Colonic mucosa (tissue), 4 donors: ENCODE data around the gene MBOAT7. TPM values are rescaled to one million over a fixed set of nuclear protein-coding genes. Genes with fewer than 3 reads are reported as not detected.
"Not testable (repeated sequence)": the region's sequence is repeated elsewhere in the genome, so short reads cannot be mapped to it uniquely, and the experiment has no call there.

Source experiments
- DNase-seq: peaks from one replicate; pipeline ENCODE4 v3.0.0-alpha.2; 2020
- H3K27ac ChIP-seq: fragments of 200-600 bp; one replicate; pipeline ENCODE4 v1.8.0; 2021
- H3K27me3 ChIP-seq: fragments of 200-600 bp; one replicate; pipeline ENCODE4 v1.8.0; 2021
- H3K36me3 ChIP-seq: fragments of 200-600 bp; one replicate; pipeline ENCODE4 v1.8.0; 2021
- H3K4me1 ChIP-seq: fragments of 200-600 bp; one replicate; pipeline ENCODE4 v1.8.0; 2021; ENCODE audit warnings: mild to moderate bottlenecking
- H3K4me3 ChIP-seq: fragments of 200-600 bp; one replicate; pipeline ENCODE4 v1.8.0; 2021
- H3K9ac ChIP-seq, 2 donors: one replicate each; pipeline ENCODE4 v1.7.0; 2013; ENCODE audit warnings: control low read depth in 2 of 2, low read depth in 2 of 2, low read length in 2 of 2
- H3K9me3 ChIP-seq: fragments of 200-600 bp; one replicate; pipeline ENCODE4 v1.8.0; 2021
- intact Hi-C: fragments of 100-400 bp; cut with DNase I; formaldehyde crosslinking; loops from one replicate; pipeline ENCODE4 v1.14.1; 2022
- total RNA-seq, 2 donors: library from RNA; stranded (reverse); fragmentation: NEBNext Ultra II Directional in 1 of 2; extraction: Animal tissue kit (Norgen Biotek cat#: 25700) in 1 of 2; gene quantifications; one replicate each; pipeline ENCODE4 v1.2.1, GENCODE V29; 2021
- TF ChIP-seq, protein P1 (sequence below): fragments of 200-600 bp; IDR thresholded peaks from one replicate; pipeline ENCODE4 v1.8.0; 2022; ENCODE audit warnings: antibody characterized with exemption, mild to moderate bottlenecking
- donor health status: healthy.
- donor health status: DM: no; HTN: no; CAD: no.
- donor health status: DM: no; HTN: no; CAD: no.

MBOAT7 gene
- total RNA-seq, 2 donors from 2014 or later: 122 to 142 TPM

GRCh38 chr19:54183431-54183830, 5.9 kb downstream of the MBOAT7 start:
- DNase-seq: no peak
- Histone ChIP-seq H3K27me3 (no peaks in the 10 kb centered on the region), H3K4me1 (peaks cover 5% of the 10 kb centered on the region), H3K36me3 (no peaks in the 10 kb centered on the region), H3K9me3 (no peaks in the 10 kb centered on the region), H3K4me3 (no peak overlapping the region), H3K9ac (no peak overlapping the region), H3K27ac (no peak overlapping the region)
- intact Hi-C loops: no loop called here
- TF ChIP-seq, protein P1, sequence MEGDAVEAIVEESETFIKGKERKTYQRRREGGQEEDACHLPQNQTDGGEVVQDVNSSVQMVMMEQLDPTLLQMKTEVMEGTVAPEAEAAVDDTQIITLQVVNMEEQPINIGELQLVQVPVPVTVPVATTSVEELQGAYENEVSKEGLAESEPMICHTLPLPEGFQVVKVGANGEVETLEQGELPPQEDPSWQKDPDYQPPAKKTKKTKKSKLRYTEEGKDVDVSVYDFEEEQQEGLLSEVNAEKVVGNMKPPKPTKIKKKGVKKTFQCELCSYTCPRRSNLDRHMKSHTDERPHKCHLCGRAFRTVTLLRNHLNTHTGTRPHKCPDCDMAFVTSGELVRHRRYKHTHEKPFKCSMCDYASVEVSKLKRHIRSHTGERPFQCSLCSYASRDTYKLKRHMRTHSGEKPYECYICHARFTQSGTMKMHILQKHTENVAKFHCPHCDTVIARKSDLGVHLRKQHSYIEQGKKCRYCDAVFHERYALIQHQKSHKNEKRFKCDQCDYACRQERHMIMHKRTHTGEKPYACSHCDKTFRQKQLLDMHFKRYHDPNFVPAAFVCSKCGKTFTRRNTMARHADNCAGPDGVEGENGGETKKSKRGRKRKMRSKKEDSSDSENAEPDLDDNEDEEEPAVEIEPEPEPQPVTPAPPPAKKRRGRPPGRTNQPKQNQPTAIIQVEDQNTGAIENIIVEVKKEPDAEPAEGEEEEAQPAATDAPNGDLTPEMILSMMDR: no peak

DNA sequence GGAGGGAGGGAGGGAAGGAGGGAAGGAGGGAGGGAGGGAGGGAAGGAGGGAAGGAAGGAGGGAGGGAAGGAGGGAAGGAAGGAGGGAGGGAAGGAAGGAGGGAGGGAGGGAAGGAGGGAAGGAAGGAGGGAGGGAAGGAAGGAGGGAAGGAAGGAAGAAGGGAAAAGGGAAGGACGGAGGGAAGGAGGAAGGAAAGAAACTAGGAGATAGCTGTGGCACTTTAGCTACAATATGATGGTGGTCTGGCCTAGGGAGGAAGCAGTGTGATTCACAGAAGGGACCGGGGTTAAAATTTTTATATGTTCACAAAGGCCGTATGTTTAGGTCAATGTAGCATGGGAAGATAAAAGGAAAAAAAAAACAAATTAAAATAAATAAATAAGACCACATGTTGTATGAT, 7.5 kb downstream of the MBOAT7 start:
- intact Hi-C loops, H3K4me3 ChIP-seq, H3K9ac ChIP-seq, H3K9me3 ChIP-seq, H3K27ac ChIP-seq, H3K4me1 ChIP-seq, DNase-seq, H3K27me3 ChIP-seq, H3K36me3 ChIP-seq: not testable (repeated sequence)

DNA sequence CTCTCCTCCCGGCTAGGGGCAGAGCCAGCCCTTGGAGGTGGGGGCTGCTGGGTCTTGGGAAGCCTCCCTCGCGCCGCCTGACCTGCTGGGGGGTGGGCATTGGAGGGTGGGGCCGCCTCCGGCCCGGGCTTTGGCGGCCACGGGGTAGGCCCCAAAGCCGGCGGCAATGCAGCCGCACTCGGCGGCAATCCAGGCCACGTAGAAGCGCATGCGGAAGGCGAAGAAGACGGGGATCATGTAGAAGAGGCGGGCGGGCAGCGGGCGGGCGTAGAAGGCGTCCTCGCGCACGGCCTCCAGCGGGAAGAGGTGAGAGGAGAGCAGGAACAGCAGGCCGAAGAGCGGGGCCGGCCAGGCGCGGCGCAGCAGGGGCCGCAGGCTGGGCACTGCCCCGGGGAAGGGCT, 8.7 kb downstream of the MBOAT7 start:
- H3K4me1 ChIP-seq: no peaks in the 10 kb centered on the region
- TF ChIP-seq, protein P1: no peak
- DNase-seq: no peak
- intact Hi-C loops: no loop called here
- H3K36me3 ChIP-seq: no peaks in the 10 kb centered on the region
- no peak overlapping the region for H3K27ac ChIP-seq
- H3K27me3 ChIP-seq: no peaks in the 10 kb centered on the region
- no peak overlapping the region for H3K4me3 ChIP-seq
- H3K9me3 ChIP-seq: no peaks in the 10 kb centered on the region
- H3K9ac ChIP-seq: no peak overlapping the region

DNA sequence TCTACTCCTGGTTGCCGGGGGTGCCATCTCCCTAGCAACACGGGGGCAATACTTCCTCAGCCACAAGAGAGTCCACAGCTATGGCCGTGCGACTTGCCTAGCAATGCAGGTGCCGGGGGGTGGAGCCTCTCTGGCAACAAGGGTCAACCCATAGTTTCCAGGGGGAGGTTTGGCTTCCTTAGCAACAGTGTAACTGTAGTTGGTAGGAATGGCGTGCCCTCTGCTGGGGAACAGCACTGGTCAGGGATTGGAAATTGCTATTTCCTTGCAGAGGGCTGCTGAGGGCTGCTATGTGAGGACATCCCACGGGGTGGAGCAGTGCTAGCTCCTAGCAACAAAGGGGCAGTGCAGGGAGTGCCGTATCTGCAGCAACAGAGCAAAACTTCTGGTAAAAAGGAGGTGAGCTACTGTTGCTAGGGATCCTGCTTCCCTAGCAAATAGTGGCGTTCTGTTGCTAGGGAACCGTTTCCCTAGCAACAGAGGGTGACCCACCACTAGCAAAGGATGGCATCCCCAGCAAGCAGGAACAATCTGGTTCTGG, 9.4 kb downstream of the MBOAT7 start:
- Histone ChIP-seq H3K4me1 (no peaks in the 10 kb centered on the region), H3K36me3 (no peaks in the 10 kb centered on the region), H3K27me3 (no peaks in the 10 kb centered on the region), H3K27ac (no peak overlapping the region), H3K9ac (no peak overlapping the region), H3K9me3 (no peaks in the 10 kb centered on the region), H3K4me3 (no peak overlapping the region)
- TF ChIP-seq, protein P1: peak; percentile 41
- intact Hi-C loops: no loop called here
- peak; percentile 75 for DNase-seq

- H3K4me1 ChIP-seq: no peaks in the 10 kb centered on the region
- intact Hi-C loops: no loop called here
- H3K36me3 ChIP-seq: no peaks in the 10 kb centered on the region
- no peak overlapping the region for H3K9ac ChIP-seq
- DNase-seq: no peak
- H3K4me3 ChIP-seq: no peak overlapping the region
- H3K9me3 ChIP-seq: no peaks in the 10 kb centered on the region
- TF ChIP-seq, protein P1: no peak
- H3K27ac ChIP-seq: no peak overlapping the region
- H3K27me3 ChIP-seq: no peaks in the 10 kb centered on the region
Observed at GRCh38 chr19:54179262-54179852, 10.0 kb downstream of the MBOAT7 start.

GRCh38 chr19:54178581-54179261, 10.7 kb downstream of the MBOAT7 start:
- DNase-seq: peak; percentile 47
- H3K27me3 ChIP-seq: no peaks in the 10 kb centered on the region
- no peak overlapping the region for H3K27ac ChIP-seq
- no peak overlapping the region for H3K4me3 ChIP-seq
- TF ChIP-seq, protein P1: no peak
- no peak overlapping the region for H3K9ac ChIP-seq
- no peaks in the 10 kb centered on the region for H3K36me3 ChIP-seq
- intact Hi-C loops: no loop called here
- H3K9me3 ChIP-seq: no peaks in the 10 kb centered on the region
- H3K4me1 ChIP-seq: no peaks in the 10 kb centered on the region
